Left ventricle myocardium inferior (tissue), 1 donor: ENCODE results near the gene PPL. TPM values are rescaled to one million over a fixed set of nuclear protein-coding genes. Genes with fewer than 3 reads are reported as not detected.

Experiments used
- DNase-seq: peaks from one replicate; pipeline ENCODE4 v3.0.0-alpha.2; 2020
- H3K27ac ChIP-seq: fragments of 200-600 bp; replicated peaks from 2 replicates; pipeline ENCODE4 v1.8.0; 2021
- H3K27me3 ChIP-seq: fragments of 200-600 bp; 2 replicates; pipeline ENCODE4 v1.8.0; 2021; ENCODE audit warnings: low read depth
- H3K36me3 ChIP-seq: fragments of 200-600 bp; 2 replicates; pipeline ENCODE4 v1.8.0; 2021
- H3K4me1 ChIP-seq: fragments of 200-600 bp; 2 replicates; pipeline ENCODE4 v1.8.0; 2021
- H3K4me3 ChIP-seq: fragments of 200-600 bp; 2 replicates; pipeline ENCODE4 v1.8.0; 2021; ENCODE audit warnings: mild to moderate bottlenecking, moderate library complexity
- H3K9me3 ChIP-seq: fragments of 200-600 bp; replicated peaks from 2 replicates; pipeline ENCODE4 v1.8.0; 2021
- CTCF ChIP-seq: fragments of 200-600 bp; IDR thresholded peaks from 2 replicates; pipeline ENCODE4 v1.8.0; 2021; ENCODE audit warnings: antibody characterized with exemption, mild to moderate bottlenecking, borderline replicate concordance
- intact Hi-C: fragments of 100-400 bp; cut with micrococcal nuclease; formaldehyde crosslinking; loops from one replicate; pipeline ENCODE4 v1.11.0; 2022
- total RNA-seq: library from RNA; stranded (reverse); fragmentation: NEBNext Ultra II Directional; extraction: Animal tissue kit (Norgen Biotek cat#: 25700); gene quantifications from one replicate; pipeline ENCODE4 v1.2.1, GENCODE V29; 2021
- donor health status: DM: no; HTN: yes; CAD: no; lungs with severe emphysema.

The PPL gene
- total RNA-seq, 1 donor from 2014 or later: 7.6 TPM

GRCh38 chr16:4890686-4891085 lies 46.3 kb downstream of the PPL start:
- DNase-seq: no peak
- H3K9me3 ChIP-seq: no peaks in the 10 kb centered on the region
- peaks cover 48% of the 10 kb centered on the region for H3K36me3 ChIP-seq
- no peak overlapping the region for H3K4me3 ChIP-seq
- intact Hi-C loops: no loop called here
- no peak overlapping the region for H3K27ac ChIP-seq
- H3K4me1 ChIP-seq: peaks cover 21% of the 10 kb centered on the region
- H3K27me3 ChIP-seq: no peaks in the 10 kb centered on the region
- TF ChIP-seq CTCF: no peak

DNA sequence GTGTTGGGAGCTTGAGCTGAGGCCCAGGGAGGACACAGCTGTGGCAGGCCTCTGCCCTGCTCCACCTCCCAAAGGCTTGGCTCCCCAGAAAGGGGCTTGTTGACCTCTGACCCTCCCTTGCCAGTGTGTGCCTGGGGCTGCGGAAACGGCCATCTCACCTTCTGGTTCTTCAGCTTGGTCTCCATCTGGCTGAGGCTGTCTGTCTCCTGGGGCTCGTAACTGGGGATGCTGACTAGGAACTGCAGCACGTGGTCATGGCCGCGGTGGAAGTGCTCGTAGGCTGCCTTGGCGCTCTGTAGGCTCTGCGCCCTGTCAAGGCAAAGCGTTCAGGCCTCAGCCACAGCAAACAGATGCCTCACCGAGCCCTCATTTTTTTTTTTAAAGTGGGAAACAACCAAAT lies 46.9 kb downstream of the PPL start:
- no peaks in the 10 kb centered on the region for H3K27me3 ChIP-seq
- intact Hi-C loops: no loop called here
- no peaks in the 10 kb centered on the region for H3K9me3 ChIP-seq
- peaks cover 21% of the 10 kb centered on the region for H3K4me1 ChIP-seq
- no peak for DNase-seq
- H3K27ac ChIP-seq: no peak overlapping the region
- peaks cover 55% of the 10 kb centered on the region for H3K36me3 ChIP-seq
- TF ChIP-seq CTCF: no peak
- H3K4me3 ChIP-seq: no peak overlapping the region

DNA sequence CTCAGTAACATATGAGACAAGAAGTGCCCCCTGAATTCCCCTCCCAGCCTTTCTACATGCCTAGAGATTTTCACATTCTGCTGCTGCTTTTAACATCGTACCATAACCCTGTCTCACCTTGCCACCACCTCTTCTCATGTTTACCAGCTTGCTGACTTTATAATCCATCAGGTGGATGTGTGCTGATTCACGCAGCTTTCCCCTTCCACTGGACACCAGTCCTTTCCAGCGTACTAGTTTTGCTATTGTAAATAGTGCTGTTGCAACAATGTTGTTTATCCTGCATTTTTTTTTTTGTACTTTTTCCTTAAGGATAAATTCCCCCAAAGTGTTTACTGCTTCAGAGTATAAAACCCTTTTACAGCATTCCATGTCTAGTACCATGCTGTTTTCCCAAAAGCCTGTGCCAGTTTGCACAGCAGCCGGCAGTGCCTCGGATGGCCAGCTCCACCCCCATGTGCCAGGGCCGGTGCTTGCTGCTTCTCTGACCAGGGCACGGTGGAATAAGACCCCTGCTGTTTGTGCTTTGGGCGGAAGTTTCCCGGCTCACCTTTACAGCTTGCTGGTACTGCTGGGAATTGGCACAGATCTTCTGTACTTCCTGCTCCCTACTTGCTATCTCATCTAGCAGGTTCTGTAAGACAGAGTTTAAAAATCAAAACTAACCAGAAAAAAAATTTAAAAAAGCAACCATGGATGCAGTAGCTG lies 48.4 kb downstream of the PPL start:
- no peak overlapping the region for H3K4me3 ChIP-seq
- intact Hi-C loops: no loop called here

DNA sequence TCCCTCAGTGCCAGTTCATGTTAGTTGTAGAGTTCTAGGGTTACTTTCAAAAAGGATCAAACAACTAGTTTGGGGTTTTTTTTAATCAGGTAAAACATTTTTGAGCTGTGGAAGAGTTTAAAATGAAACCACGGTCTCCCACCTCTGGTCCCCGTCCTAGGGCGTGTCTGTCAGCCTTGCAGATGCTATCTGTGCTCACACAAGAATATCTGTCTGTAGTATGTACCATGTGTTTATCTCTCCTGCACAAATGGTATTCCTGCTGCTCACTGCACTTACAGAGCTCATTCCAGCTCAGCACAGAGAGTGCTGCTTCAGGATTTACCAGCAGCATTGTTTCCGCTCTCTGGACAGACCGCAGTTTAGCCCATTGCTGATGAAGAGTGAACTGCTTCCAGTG lies 50.8 kb downstream of the PPL start:
- Histone ChIP-seq H3K4me3 (no peak overlapping the region), H3K36me3 (peaks cover 88% of the 10 kb centered on the region), H3K27ac (no peak overlapping the region), H3K27me3 (no peaks in the 10 kb centered on the region), H3K9me3 (no peaks in the 10 kb centered on the region), H3K4me1 (peaks cover 20% of the 10 kb centered on the region)
- TF ChIP-seq CTCF: no peak
- intact Hi-C loops: no loop called here
- no peak for DNase-seq

More for the DNA sequence above, 48.4 kb downstream of the PPL start:
- H3K36me3 ChIP-seq: peaks cover 69% of the 10 kb centered on the region
- no peak for TF ChIP-seq CTCF
- DNase-seq: no peak
- no peaks in the 10 kb centered on the region for H3K9me3 ChIP-seq
- H3K4me1 ChIP-seq: peaks cover 19% of the 10 kb centered on the region
- H3K27ac ChIP-seq: no peak overlapping the region
- no peaks in the 10 kb centered on the region for H3K27me3 ChIP-seq

DNA sequence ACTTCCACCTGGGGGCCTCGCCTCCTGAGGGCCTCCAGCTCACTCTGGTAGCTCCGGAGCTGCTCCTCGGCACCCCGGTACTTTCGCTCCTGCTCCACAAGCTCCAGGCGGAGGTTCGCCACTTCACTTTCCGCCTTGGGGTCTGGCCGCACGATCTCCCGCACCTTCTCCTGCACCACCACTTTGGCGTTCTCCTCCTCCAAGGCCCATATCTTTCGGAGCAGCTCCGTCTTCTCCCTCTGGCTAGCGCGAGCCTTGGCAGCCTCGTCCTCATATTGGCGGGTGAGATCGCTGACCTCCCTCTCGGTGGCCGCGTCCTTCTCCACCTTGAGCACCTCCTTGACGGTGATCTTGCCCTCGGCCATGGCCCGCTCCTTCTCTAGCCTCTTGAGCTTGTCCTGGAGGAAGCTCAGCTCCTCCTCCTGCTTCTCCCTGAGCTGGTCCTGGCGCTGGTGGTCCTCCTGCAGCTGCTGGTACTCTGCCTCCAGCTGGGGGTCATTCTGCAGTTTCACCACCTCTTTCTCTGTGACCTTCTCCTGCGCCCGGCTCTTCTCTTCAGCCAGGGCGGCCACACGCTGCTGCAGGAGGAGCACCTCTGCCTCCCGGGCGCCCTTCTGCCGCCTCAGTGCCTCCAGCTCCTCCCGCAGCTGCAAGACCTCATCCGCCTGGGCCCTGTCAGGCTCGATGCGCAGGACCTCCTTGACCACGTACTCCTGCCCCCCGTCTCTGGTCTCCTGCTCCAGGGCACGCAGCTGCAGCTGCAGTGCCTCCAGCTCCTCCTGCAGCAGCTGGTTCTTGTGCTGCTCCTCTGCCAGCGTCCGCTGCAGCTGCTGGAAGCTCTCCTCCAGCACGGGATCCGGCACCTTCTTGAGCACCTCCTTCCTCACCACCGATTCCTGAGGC lies 51.7 kb downstream of the PPL start:
- Histone ChIP-seq H3K4me3 (no peak overlapping the region), H3K9me3 (no peaks in the 10 kb centered on the region), H3K27me3 (no peaks in the 10 kb centered on the region), H3K36me3 (peaks cover 89% of the 10 kb centered on the region), H3K27ac (no peak overlapping the region), H3K4me1 (peaks cover 21% of the 10 kb centered on the region)
- TF ChIP-seq CTCF: no peak
- DNase-seq: no peak
- intact Hi-C loops: no loop called here
